Ovary (tissue), 9 donors: ENCODE measurements around the gene AEN. TPM values are rescaled to one million over a fixed set of nuclear protein-coding genes. Genes with fewer than 3 reads are reported as not detected.

ENCODE experiments used
- DNase-seq, 5 donors: peaks; one replicate each; pipeline ENCODE4 v3.0.0-alpha.2; 2019 to 2020
- H3K27ac ChIP-seq, 2 donors: fragments of 200-600 bp; one replicate each; pipeline versions ENCODE4 v1.5.1 to v1.8.0; 2019 to 2022
- H3K27me3 ChIP-seq: fragments of 200-600 bp; one replicate; pipeline ENCODE4 v1.8.0; 2022
- H3K36me3 ChIP-seq: fragments of 200-600 bp; sonication (generic); one replicate; pipeline ENCODE4 v1.5.1; 2019
- H3K4me1 ChIP-seq: one replicate; pipeline ENCODE4 v1.8.1; 2013; ENCODE audit warnings: mild to moderate bottlenecking, moderate library complexity; ENCODE audit not compliant: insufficient read depth
- H3K4me3 ChIP-seq: fragments of 200-600 bp; sonication (generic); one replicate; pipeline ENCODE4 v1.5.1; 2017
- H3K9me3 ChIP-seq, 2 donors: fragments of 200-600 bp in 1 of 2; sonication (generic) in 1 of 2; one replicate each; pipeline versions ENCODE4 v1.5.1 to v1.8.1; 2013 to 2019; ENCODE audit warnings: mild to moderate bottlenecking in 1 of 2, moderate library complexity in 1 of 2
- EP300 ChIP-seq: sonication (generic); formaldehyde crosslinking; IDR thresholded peaks from one replicate; pipeline ENCODE4 v1.6.1; 2017; ENCODE audit warnings: antibody characterized with exemption
- POLR2A ChIP-seq: fragments of 450-650 bp; IDR thresholded peaks from one replicate; pipeline ENCODE4 v1.6.1; 2017; ENCODE audit warnings: antibody characterized with exemption, mild to moderate bottlenecking, moderate library complexity
- WGBS, 3 donors: extraction: QIAGEN DNeasy Blood & Tissue Kit in 1 of 3; methylation state at CpG; one replicate each; pipeline versions ENCODE4 v1.1.5 to v1.1.7; 2013 to 2017; 5-methylcytosine and 5-hydroxymethylcytosine counted together
- intact Hi-C, 4 donors: fragments of 100-400 bp; cut with DNase I; formaldehyde crosslinking; loops; one replicate each; pipeline versions ENCODE4 v1.11.0 to v1.15.1; 2022 to 2023
- polyA plus RNA-seq, 2 donors: library from polyadenylated mRNA; stranded (reverse); fragments of 200-250 nt in 1 of 2; fragments of 350-450 nt in 1 of 2; fragmentation: Illumina TruSeq in 1 of 2; extraction: RNeasy Lipid Tissue Mini Kit (QIAGEN cat#74804) in 1 of 2; gene quantifications; one replicate each; pipeline ENCODE4 v1.2.3, GENCODE V29; 2013 to 2014
- total RNA-seq, 7 donors: library from RNA; depleted of rRNA in 2 of 7; stranded (reverse); fragments of >200 nt in 2 of 7; fragmentation: NEBNext Ultra II Directional in 3 of 7; extraction: Animal tissue kit (Norgen Biotek cat#: 25700) in 3 of 7; gene quantifications; one replicate each; pipeline versions ENCODE4 v1.1.0 to v1.2.4, GENCODE V29; 2016 to 2023
- TF ChIP-seq, protein P1 (sequence below), 3 donors: fragments of 450-650 bp in 2 of 3; fragments of 200-600 bp in 1 of 3; IDR thresholded peaks; one replicate each; pipeline versions ENCODE4 v1.5.1 to v1.8.0; 2016 to 2022; ENCODE audit warnings: antibody characterized with exemption in 3 of 3, mild to moderate bottlenecking in 1 of 3
- donor health status: DM: no; HTN: no; CAD: no; lungs with moderate emphysema.
- donor health status: DM: no; HTN: no; CAD: no.
- donor health status: Bipolar disorder and iron deficiency.
- donor health status: DM: yes; HTN: yes; CAD: no.
- donor health status: DM: no; HTN: no; CAD: no.
- donor health status: DM: yes; HTN: yes; CAD: no.

The AEN gene
- total and polyA plus RNA-seq, 9 donors, result 6.9 to 27.1 (median 15.6) TPM

DNA sequence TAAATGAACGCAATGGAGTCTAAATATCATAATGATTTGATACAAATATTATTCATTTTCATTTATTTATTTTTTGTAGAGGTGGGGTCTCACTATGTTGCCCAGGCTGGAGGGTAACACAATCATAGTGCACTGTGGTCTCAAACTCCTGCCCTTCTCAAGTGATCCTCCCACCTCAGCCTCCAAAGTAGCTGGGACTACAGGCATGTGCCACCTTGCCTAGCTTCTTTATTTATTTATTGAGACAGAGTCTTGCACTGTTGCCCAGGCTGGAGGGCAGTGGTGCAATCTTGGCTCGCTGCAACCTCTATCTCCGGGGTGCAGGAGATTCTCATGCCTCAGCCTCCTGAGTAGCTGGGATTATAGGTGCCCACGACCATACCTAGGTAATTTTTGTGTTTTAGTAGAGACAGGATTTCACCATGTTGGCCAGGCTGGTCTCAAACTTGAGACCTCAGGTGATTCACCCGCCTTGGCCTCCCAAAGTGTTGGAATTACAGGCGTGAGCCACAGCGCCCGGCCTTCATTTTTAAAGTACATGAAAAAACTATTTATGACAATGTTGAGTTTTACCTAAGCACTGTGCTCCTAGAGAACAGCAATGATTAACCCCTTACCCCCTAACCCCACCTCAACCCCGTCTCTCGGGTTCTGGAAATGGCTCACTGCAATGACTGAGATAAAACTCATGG lies 4.0 kb upstream of the AEN start:
- intact Hi-C loops, result loop anchor here in 1 of 4 donors (10.0 kb wide), 1 partner anchor 132 kb away; no protein-coding TSS in a partner anchor
- Histone ChIP-seq H3K4me3 (no peak overlapping the region), H3K27me3 (no peaks in the 10 kb centered on the region), H3K9me3 (no peaks in the 10 kb centered on the region), H3K36me3 (no peaks in the 10 kb centered on the region), H3K27ac (no peak overlapping the region), H3K4me1 (no peaks in the 10 kb centered on the region)
- WGBS, 3 donors, result 90 to 92% (median 90%) methylated on average over 10 of the region's 10 CpGs
- DNase-seq, result no peak
- no peak for TF ChIP-seq POLR2A
- TF ChIP-seq, protein P1, sequence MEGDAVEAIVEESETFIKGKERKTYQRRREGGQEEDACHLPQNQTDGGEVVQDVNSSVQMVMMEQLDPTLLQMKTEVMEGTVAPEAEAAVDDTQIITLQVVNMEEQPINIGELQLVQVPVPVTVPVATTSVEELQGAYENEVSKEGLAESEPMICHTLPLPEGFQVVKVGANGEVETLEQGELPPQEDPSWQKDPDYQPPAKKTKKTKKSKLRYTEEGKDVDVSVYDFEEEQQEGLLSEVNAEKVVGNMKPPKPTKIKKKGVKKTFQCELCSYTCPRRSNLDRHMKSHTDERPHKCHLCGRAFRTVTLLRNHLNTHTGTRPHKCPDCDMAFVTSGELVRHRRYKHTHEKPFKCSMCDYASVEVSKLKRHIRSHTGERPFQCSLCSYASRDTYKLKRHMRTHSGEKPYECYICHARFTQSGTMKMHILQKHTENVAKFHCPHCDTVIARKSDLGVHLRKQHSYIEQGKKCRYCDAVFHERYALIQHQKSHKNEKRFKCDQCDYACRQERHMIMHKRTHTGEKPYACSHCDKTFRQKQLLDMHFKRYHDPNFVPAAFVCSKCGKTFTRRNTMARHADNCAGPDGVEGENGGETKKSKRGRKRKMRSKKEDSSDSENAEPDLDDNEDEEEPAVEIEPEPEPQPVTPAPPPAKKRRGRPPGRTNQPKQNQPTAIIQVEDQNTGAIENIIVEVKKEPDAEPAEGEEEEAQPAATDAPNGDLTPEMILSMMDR (IDR thresholded peaks at IDR 0.05), result no peak
- no peak for TF ChIP-seq EP300

DNA sequence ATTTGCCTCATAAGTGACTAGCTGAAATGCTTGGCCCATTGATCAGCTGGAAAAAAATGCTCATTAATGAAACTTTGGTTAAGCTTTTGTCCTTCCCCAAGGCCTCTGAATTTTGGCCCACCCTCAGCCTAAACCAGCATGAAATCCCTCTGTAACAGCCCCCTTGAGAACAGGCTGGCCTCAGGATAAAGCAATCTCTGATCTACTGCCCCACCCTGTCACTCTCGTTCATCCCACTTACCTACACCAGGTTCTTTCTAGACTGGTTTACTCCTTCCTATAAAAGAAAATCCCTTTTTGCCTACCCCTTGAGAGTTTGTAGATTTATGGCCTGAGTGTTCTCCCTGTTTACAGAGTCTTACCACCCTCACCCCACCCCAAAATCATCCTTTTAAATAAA lies 3.4 kb upstream of the AEN start:
- TF ChIP-seq, protein P1 (IDR thresholded peaks at IDR 0.05), result no peak
- TF ChIP-seq POLR2A (no peak), EP300 (no peak)
- intact Hi-C loops, result loop anchor here in 1 of 4 donors (10.0 kb wide), 1 partner anchor 133 kb away; no protein-coding TSS in a partner anchor
- WGBS, 3 donors, result 73 to 82% (median 77%) methylated on average over 1 of the region's 1 CpG

DNA sequence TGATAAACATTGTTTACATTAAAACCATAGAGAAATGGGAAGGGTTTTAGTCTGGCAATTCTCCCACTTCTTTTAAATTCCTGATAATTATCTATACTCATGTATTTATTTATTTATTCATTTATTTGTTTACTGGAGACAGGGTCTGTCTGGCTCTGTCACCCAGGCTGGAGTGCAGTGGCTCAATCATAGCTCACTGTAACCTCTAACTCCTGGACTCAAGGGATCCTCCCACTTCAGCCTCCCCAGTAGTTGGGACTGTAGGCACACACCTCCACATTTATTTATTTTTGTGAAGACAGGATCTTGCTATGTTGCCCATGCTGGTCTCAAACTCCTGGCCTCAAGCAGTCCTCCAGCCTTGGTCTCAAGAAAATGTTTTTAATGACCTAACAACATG lies 2.5 kb upstream of the AEN start:
- TF ChIP-seq POLR2A (no peak), EP300 (no peak)
- TF ChIP-seq, protein P1 (IDR thresholded peaks at IDR 0.05), result no peak
- intact Hi-C loops, result loop anchor here in 1 of 4 donors (10.0 kb wide), 1 partner anchor 134 kb away; no protein-coding TSS in a partner anchor
- H3K27me3 ChIP-seq, result no peaks in the 10 kb centered on the region
- H3K4me3 ChIP-seq, result no peak overlapping the region
- H3K9me3 ChIP-seq, result no peaks in the 10 kb centered on the region
- H3K36me3 ChIP-seq, result no peaks in the 10 kb centered on the region
- no peak overlapping the region for H3K27ac ChIP-seq
- H3K4me1 ChIP-seq, result peaks cover 2% of the 10 kb centered on the region
- no peak for DNase-seq

More for the DNA sequence above, 3.4 kb upstream of the AEN start:
- Histone ChIP-seq H3K36me3 (no peaks in the 10 kb centered on the region), H3K4me1 (peaks cover 2% of the 10 kb centered on the region), H3K27me3 (no peaks in the 10 kb centered on the region), H3K4me3 (no peak overlapping the region), H3K27ac (no peak overlapping the region), H3K9me3 (no peaks in the 10 kb centered on the region)
- DNase-seq, result no peak

DNA sequence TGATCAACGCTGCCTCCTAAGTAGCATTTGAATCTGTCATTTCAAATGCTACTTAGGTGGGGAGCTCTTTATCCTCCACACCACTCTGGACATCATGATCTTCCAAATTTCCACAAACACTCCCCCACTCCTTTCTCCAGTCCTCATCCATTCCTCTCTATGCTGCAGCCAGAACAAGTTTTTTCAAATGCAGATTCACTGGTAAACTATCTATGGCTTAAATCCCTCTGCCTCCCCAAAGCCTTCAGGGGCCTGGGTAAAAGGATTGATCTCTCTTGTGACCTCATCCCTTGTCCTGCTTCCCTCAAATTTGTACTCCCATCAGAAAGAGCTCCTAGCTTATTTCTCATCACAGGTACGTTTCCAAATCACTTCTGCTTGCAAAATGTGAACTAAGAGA lies 1.3 kb upstream of the AEN start:
- Histone ChIP-seq H3K4me3 (no peak overlapping the region), H3K27me3 (no peaks in the 10 kb centered on the region), H3K9me3 (no peaks in the 10 kb centered on the region), H3K27ac (no peak overlapping the region), H3K36me3 (no peaks in the 10 kb centered on the region), H3K4me1 (peaks cover 2% of the 10 kb centered on the region)
- no peak for DNase-seq
- intact Hi-C loops, result loop anchor here in 3 of 4 donors (5.0 to 10.0 kb wide), 4 partner anchors 135 to 278 kb away; partner anchors contain the start of gene HAPLN3 (in 2 of the 3)
- TF ChIP-seq, protein P1 (IDR thresholded peaks at IDR 0.05), result no peak
- TF ChIP-seq EP300 (no peak), POLR2A (no peak)
- 81 to 87% (median 83%) methylated on average over 2 of the region's 2 CpGs for WGBS, 3 donors
